ENCODE data around the gene NUPR1. TPM values are rescaled to one million over a fixed set of nuclear protein-coding genes. Genes with fewer than 3 reads are reported as not detected.
"Not testable (repeated sequence)": the region's sequence is repeated elsewhere in the genome, so short reads cannot be mapped to it uniquely, and the experiment has no call there.

The NUPR1 gene
- total RNA-seq, 1 donor from 2014 or later: 33.1 TPM

- no peak for DNase-seq
- Histone ChIP-seq H3K27me3 (ENCODE audit: low read depth) (peaks cover 67% of the 10 kb centered on the region), H3K4me3 (no peak overlapping the region), H3K4me1 (no peaks in the 10 kb centered on the region), H3K27ac (replicated peaks) (no peak overlapping the region), H3K9me3 (replicated peaks) (no peaks in the 10 kb centered on the region), H3K36me3 (no peaks in the 10 kb centered on the region)
- intact Hi-C loops (cut with micrococcal nuclease): no loop called here
- no peak for TF ChIP-seq CTCF (IDR thresholded peaks at IDR 0.05; ENCODE audit: borderline replicate concordance)
Observed at GRCh38 chr16:28502290-28502689, 36.5 kb downstream of the NUPR1 start.

GRCh38 chr16:28501258-28502232 is 37.2 kb downstream of the NUPR1 start:
- no peak for TF ChIP-seq CTCF (IDR thresholded peaks at IDR 0.05; ENCODE audit: borderline replicate concordance)
- intact Hi-C loops (cut with micrococcal nuclease): no loop called here

GRCh38 chr16:28500476-28501180 is 38.1 kb downstream of the NUPR1 start:
- intact Hi-C loops (cut with micrococcal nuclease); H3K36me3 ChIP-seq; H3K4me1 ChIP-seq; H3K9me3 ChIP-seq (replicated peaks); DNase-seq; H3K27ac ChIP-seq (replicated peaks); H3K4me3 ChIP-seq: not testable (repeated sequence)
- H3K27me3 ChIP-seq (ENCODE audit: low read depth): peaks cover 52% of the 10 kb centered on the region

More at GRCh38 chr16:28501258-28502232, 37.2 kb downstream of the NUPR1 start:
- Histone ChIP-seq H3K4me3 (no peak overlapping the region), H3K36me3 (no peaks in the 10 kb centered on the region), H3K27me3 (ENCODE audit: low read depth) (peaks cover 59% of the 10 kb centered on the region), H3K27ac (replicated peaks) (no peak overlapping the region), H3K9me3 (replicated peaks) (no peaks in the 10 kb centered on the region), H3K4me1 (no peaks in the 10 kb centered on the region)
- DNase-seq: no peak

GRCh38 chr16:28499854-28500253 is 38.9 kb downstream of the NUPR1 start:
- Histone ChIP-seq H3K4me1 (no peaks in the 10 kb centered on the region), H3K36me3 (no peaks in the 10 kb centered on the region), H3K9me3 (replicated peaks) (no peaks in the 10 kb centered on the region), H3K4me3 (no peak overlapping the region), H3K27me3 (ENCODE audit: low read depth) (peaks cover 45% of the 10 kb centered on the region), H3K27ac (replicated peaks) (no peak overlapping the region)
- TF ChIP-seq CTCF (IDR thresholded peaks at IDR 0.05; ENCODE audit: borderline replicate concordance): no peak
- DNase-seq: no peak
- intact Hi-C loops (cut with micrococcal nuclease): loop anchor here (10.0 kb wide), 1 partner anchor 55 kb away; the partner anchor contains the start of gene SGF29

- Histone ChIP-seq H3K9me3 (replicated peaks) (no peaks in the 10 kb centered on the region), H3K4me1 (no peaks in the 10 kb centered on the region), H3K36me3 (no peaks in the 10 kb centered on the region), H3K4me3 (no peak overlapping the region), H3K27ac (replicated peaks) (no peak overlapping the region), H3K27me3 (ENCODE audit: low read depth) (peaks cover 43% of the 10 kb centered on the region)
- no peak for TF ChIP-seq CTCF (IDR thresholded peaks at IDR 0.05; ENCODE audit: borderline replicate concordance)
- DNase-seq: no peak
- intact Hi-C loops (cut with micrococcal nuclease): loop anchor here (10.0 kb wide), 1 partner anchor 56 kb away; the partner anchor contains the start of gene SGF29
Observed at GRCh38 chr16:28498666-28499381, 40.0 kb downstream of the NUPR1 start.

Measured in left ventricle myocardium inferior (tissue), 1 donor.